Measurements from ENCODE around the gene RASL11B.

- TF ChIP-seq POLR2AphosphoS5 (IDR thresholded peaks at IDR 0.05) (no peak), CTCF (IDR thresholded peaks at IDR 0.05) (no peak)
These were observed 7.1 kb downstream of the RASL11B start for GRCh38 chr4:52869196-52869595.

Measured in breast epithelium (tissue), 3 donors.